Measurements from ENCODE around the gene SDK1.

Gene SDK1

DNA sequence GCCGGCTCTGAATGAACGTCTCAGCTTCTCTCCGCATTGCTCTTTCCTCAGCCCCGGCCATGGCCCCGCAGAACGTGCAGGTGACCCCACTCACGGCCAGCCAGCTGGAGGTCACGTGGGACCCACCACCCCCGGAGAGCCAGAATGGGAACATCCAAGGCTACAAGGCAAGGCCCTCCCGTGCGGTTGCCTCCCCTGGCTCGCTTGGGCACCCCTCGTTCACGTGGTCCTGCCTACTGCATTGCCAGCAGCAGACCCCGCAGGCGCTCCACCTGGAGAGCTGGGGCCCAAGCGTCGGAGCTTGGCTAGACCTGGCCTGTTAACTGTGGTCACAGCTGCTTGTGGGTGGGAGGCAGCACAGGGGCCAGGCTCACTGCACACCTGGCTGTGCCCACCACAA is 904.8 kb downstream of the SDK1 start:
- Histone ChIP-seq H3K4me1 (ENCODE audit: insufficient read depth, poor library complexity, severe bottlenecking) (no peaks in the 10 kb centered on the region), H3K9me3 (ENCODE audit: severe bottlenecking) (no peaks in the 10 kb centered on the region), H3K36me3 (ENCODE audit: low read depth) (no peaks in the 10 kb centered on the region), H3K4me3 (ENCODE audit: severe bottlenecking) (no peak overlapping the region), H3K27me3 (ENCODE audit: insufficient read depth, poor library complexity, severe bottlenecking) (no peaks in the 10 kb centered on the region), H3K27ac (ENCODE audit: poor library complexity, severe bottlenecking) (no peak overlapping the region)
- no peak for DNase-seq (ENCODE audit: low spot score)
- TF ChIP-seq, protein P1, sequence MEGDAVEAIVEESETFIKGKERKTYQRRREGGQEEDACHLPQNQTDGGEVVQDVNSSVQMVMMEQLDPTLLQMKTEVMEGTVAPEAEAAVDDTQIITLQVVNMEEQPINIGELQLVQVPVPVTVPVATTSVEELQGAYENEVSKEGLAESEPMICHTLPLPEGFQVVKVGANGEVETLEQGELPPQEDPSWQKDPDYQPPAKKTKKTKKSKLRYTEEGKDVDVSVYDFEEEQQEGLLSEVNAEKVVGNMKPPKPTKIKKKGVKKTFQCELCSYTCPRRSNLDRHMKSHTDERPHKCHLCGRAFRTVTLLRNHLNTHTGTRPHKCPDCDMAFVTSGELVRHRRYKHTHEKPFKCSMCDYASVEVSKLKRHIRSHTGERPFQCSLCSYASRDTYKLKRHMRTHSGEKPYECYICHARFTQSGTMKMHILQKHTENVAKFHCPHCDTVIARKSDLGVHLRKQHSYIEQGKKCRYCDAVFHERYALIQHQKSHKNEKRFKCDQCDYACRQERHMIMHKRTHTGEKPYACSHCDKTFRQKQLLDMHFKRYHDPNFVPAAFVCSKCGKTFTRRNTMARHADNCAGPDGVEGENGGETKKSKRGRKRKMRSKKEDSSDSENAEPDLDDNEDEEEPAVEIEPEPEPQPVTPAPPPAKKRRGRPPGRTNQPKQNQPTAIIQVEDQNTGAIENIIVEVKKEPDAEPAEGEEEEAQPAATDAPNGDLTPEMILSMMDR (IDR thresholded peaks at IDR 0.05; ENCODE audit: poor library complexity, severe bottlenecking) = no peak
- no peak for ATAC-seq (ENCODE audit: low read depth)

DNA sequence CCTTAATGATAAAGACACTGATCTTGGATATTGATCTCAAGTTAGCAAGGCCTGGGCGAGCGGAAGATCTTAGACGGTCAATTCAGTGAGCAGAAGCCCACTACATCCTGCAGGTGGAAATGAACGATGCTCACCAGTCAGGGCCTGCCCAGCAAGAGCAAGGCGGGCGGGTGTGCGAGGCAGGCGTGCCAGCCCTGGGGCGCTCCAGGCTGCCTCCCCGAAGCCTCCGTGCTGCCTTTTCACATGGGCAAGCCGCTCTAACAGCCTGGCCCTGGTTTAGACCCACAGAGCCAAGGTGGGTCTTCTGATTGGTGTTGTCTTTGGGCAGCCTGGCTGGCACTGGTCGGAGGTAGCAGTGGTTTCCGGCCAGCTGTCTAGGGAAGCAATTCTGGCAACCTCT is 906.0 kb downstream of the SDK1 start:
- H3K9me3 ChIP-seq (ENCODE audit: severe bottlenecking) = no peaks in the 10 kb centered on the region
- no peak overlapping the region for H3K4me3 ChIP-seq (ENCODE audit: severe bottlenecking)
- ATAC-seq (ENCODE audit: low read depth) (no peak), DNase-seq (ENCODE audit: low spot score) (no peak)
- no peaks in the 10 kb centered on the region for H3K27me3 ChIP-seq (ENCODE audit: insufficient read depth, poor library complexity, severe bottlenecking)
- TF ChIP-seq, protein P1 (IDR thresholded peaks at IDR 0.05; ENCODE audit: poor library complexity, severe bottlenecking) = no peak
- H3K36me3 ChIP-seq (ENCODE audit: low read depth) = no peaks in the 10 kb centered on the region
- H3K27ac ChIP-seq (ENCODE audit: poor library complexity, severe bottlenecking) = no peak overlapping the region
- no peaks in the 10 kb centered on the region for H3K4me1 ChIP-seq (ENCODE audit: insufficient read depth, poor library complexity, severe bottlenecking)

DNA sequence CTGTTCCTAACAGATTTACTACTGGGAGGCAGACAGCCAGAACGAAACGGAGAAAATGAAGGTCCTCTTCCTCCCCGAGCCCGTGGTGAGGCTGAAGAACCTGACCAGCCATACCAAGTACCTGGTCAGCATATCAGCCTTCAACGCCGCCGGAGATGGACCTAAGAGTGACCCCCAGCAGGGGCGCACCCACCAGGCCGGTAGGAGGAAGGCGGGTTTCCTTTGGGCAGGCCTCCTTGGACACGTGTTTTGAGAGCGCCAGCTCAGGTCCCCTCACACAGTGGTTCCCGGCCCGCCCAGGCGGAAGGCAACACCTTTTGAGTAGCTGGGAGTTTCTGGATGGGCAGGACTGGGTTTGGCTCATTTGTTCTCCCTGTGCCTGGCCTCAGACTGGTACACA is 907.0 kb downstream of the SDK1 start:
- Histone ChIP-seq H3K27me3 (ENCODE audit: insufficient read depth, poor library complexity, severe bottlenecking) (no peaks in the 10 kb centered on the region), H3K27ac (ENCODE audit: poor library complexity, severe bottlenecking) (no peak overlapping the region), H3K4me3 (ENCODE audit: severe bottlenecking) (no peak overlapping the region), H3K36me3 (ENCODE audit: low read depth) (no peaks in the 10 kb centered on the region), H3K9me3 (ENCODE audit: severe bottlenecking) (no peaks in the 10 kb centered on the region), H3K4me1 (ENCODE audit: insufficient read depth, poor library complexity, severe bottlenecking) (no peaks in the 10 kb centered on the region)
- TF ChIP-seq, protein P1 (IDR thresholded peaks at IDR 0.05; ENCODE audit: poor library complexity, severe bottlenecking) = no peak
- ATAC-seq (ENCODE audit: low read depth) (no peak), DNase-seq (ENCODE audit: low spot score) (no peak)

DNA sequence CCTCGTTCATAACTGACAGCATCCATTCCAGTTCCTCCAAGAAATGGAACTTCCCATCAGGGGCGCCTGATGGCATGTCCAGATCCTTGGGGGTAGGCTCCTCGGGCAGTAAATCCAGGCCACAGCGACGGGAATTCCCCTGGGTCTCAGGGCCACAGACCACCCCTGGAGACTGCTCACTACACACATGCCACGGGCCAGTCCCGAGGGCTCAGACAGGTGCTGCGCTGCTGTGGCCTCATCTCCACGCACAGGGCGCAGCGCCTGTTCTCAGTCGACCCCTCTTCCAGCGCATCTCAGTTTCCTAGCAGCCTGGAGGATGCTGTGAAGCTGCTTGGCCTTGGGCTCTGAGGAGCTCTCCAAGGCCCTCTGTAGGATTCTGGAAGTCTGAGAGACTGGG is 907.5 kb downstream of the SDK1 start:
- no peak for ATAC-seq (ENCODE audit: low read depth)
- TF ChIP-seq, protein P1 (IDR thresholded peaks at IDR 0.05; ENCODE audit: poor library complexity, severe bottlenecking) = no peak
- Histone ChIP-seq H3K4me1 (ENCODE audit: insufficient read depth, poor library complexity, severe bottlenecking) (no peaks in the 10 kb centered on the region), H3K9me3 (ENCODE audit: severe bottlenecking) (no peaks in the 10 kb centered on the region), H3K4me3 (ENCODE audit: severe bottlenecking) (no peak overlapping the region), H3K27me3 (ENCODE audit: insufficient read depth, poor library complexity, severe bottlenecking) (no peaks in the 10 kb centered on the region), H3K36me3 (ENCODE audit: low read depth) (no peaks in the 10 kb centered on the region), H3K27ac (ENCODE audit: poor library complexity, severe bottlenecking) (no peak overlapping the region)
- DNase-seq (ENCODE audit: low spot score) = no peak

DNA sequence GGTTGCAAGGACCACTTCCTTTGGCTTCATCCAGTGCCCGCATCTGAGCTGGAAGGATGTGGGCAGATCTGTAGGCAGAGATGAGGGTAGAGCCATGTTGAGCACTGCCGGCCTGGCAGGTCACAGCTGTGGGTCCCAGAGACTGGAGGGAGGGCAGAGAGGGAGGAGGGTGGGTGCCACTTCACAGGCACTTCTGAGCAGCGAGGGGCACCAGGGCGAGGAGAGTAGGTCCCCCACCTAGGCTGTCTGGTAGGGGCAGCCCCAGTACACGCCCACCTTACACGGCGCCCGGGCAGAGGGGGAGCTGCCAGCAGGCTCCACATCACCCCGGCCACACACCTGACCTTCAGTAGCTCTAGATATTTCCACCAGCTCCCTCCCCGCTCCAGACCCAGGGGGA is 908.1 kb downstream of the SDK1 start:
- Histone ChIP-seq H3K27me3 (ENCODE audit: insufficient read depth, poor library complexity, severe bottlenecking) (no peaks in the 10 kb centered on the region), H3K9me3 (ENCODE audit: severe bottlenecking) (no peaks in the 10 kb centered on the region), H3K27ac (ENCODE audit: poor library complexity, severe bottlenecking) (no peak overlapping the region), H3K36me3 (ENCODE audit: low read depth) (no peaks in the 10 kb centered on the region), H3K4me1 (ENCODE audit: insufficient read depth, poor library complexity, severe bottlenecking) (no peaks in the 10 kb centered on the region), H3K4me3 (ENCODE audit: severe bottlenecking) (no peak overlapping the region)
- TF ChIP-seq, protein P1 (IDR thresholded peaks at IDR 0.05; ENCODE audit: poor library complexity, severe bottlenecking) = no peak
- no peak for DNase-seq (ENCODE audit: low spot score)
- no peak for ATAC-seq (ENCODE audit: low read depth)

Data from RWPE2 (cell line).